Astrocyte (in vitro differentiated cells and primary cell): ENCODE results near the gene SPRTN. TPM values are rescaled to one million over a fixed set of nuclear protein-coding genes. Genes with fewer than 3 reads are reported as not detected.

Source experiments
- DNase-seq: peaks from one replicate; pipeline ENCODE4 v3.0.0-alpha.2; 2010; ENCODE audit warnings: low read depth
- FAIRE-seq: peaks from 2 replicates; lab custom pipeline; 2011; peaks lifted over from hg19 to GRCh38; lab: Jason Lieb, UNC
- H2AFZ ChIP-seq: 2 replicates; pipeline ENCODE4 v1.6.0; 2012; ENCODE audit warnings: low read depth, low read length, inconsistent platforms
- H3K27ac ChIP-seq: 2 replicates; pipeline ENCODE4 v1.5.1; 2011; ENCODE audit warnings: low read depth, low read length, inconsistent platforms
- H3K27me3 ChIP-seq: 2 replicates; pipeline ENCODE4 v1.6.0; 2011; ENCODE audit warnings: low read length, inconsistent platforms; ENCODE audit not compliant: insufficient read depth
- H3K36me3 ChIP-seq: 2 replicates; pipeline ENCODE4 v1.5.1; 2011; ENCODE audit warnings: low read length, inconsistent platforms; ENCODE audit not compliant: insufficient read depth
- H3K4me1 ChIP-seq: 2 replicates; pipeline ENCODE4 v1.5.1; 2011; ENCODE audit warnings: low read length, inconsistent platforms; ENCODE audit not compliant: insufficient read depth
- H3K4me2 ChIP-seq: 2 replicates; pipeline ENCODE4 v1.6.0; 2012; ENCODE audit warnings: low read length, inconsistent platforms
- H3K4me3 ChIP-seq: 2 replicates; pipeline ENCODE4 v1.5.1; 2011; ENCODE audit warnings: low read depth, mild to moderate bottlenecking, low read length, inconsistent platforms; ENCODE audit not compliant: insufficient read depth
- H3K79me2 ChIP-seq: 2 replicates; pipeline ENCODE4 v1.6.0; 2012; ENCODE audit warnings: mild to moderate bottlenecking, low read length, inconsistent platforms; ENCODE audit not compliant: insufficient read depth
- H3K9ac ChIP-seq: 2 replicates; pipeline ENCODE4 v1.6.0; 2012; ENCODE audit warnings: mild to moderate bottlenecking, low read length, inconsistent platforms
- H3K9me3 ChIP-seq: 2 replicates; pipeline ENCODE4 v1.5.1; 2012; ENCODE audit warnings: low read depth, mild to moderate bottlenecking, low read length, inconsistent platforms; ENCODE audit not compliant: insufficient read depth
- H4K20me1 ChIP-seq: 2 replicates; pipeline ENCODE4 v1.6.0; 2012; ENCODE audit warnings: low read length, inconsistent platforms; ENCODE audit not compliant: insufficient read depth
- H3K27ac Mint-ChIP-seq: one replicate; pipeline ENCODE4 v1.8.0; 2021; ENCODE audit warnings: mild to moderate bottlenecking, mixed read lengths; ENCODE audit not compliant: unreplicated experiment
- H3K27me3 Mint-ChIP-seq: one replicate; pipeline ENCODE4 v1.8.0; 2021; ENCODE audit warnings: low read depth, mixed read lengths; ENCODE audit not compliant: unreplicated experiment
- H3K36me3 Mint-ChIP-seq: one replicate; pipeline ENCODE4 v1.8.0; 2021; ENCODE audit warnings: low read depth, mixed read lengths; ENCODE audit not compliant: unreplicated experiment
- H3K4me1 Mint-ChIP-seq: one replicate; pipeline ENCODE4 v1.8.0; 2021; ENCODE audit warnings: low read depth, mixed read lengths; ENCODE audit not compliant: unreplicated experiment
- H3K4me3 Mint-ChIP-seq: one replicate; pipeline ENCODE4 v1.8.0; 2021; ENCODE audit warnings: mild to moderate bottlenecking, moderate library complexity, mixed read lengths; ENCODE audit not compliant: unreplicated experiment
- H3K9me3 Mint-ChIP-seq: one replicate; pipeline ENCODE4 v1.8.0; 2021; ENCODE audit warnings: mild to moderate bottlenecking, mixed read lengths; ENCODE audit not compliant: unreplicated experiment
- EZH2 ChIP-seq: IDR thresholded peaks from 2 replicates; pipeline ENCODE4 v1.6.1; 2012; ENCODE audit warnings: mild to moderate bottlenecking, low read length, inconsistent platforms; ENCODE audit not compliant: insufficient read depth
- total RNA-seq: library from RNA; stranded (reverse); gene quantifications from 2 replicates; pipeline ENCODE4 v1.2.1, GENCODE V29; 2021
- TF ChIP-seq, protein P1 (sequence below): IDR thresholded peaks from 2 replicates; pipeline ENCODE4 v1.5.1; 2011; ENCODE audit warnings: low read depth, mild to moderate bottlenecking, inconsistent platforms, low read length, moderate library complexity; ENCODE audit not compliant: insufficient read depth

Gene SPRTN
- total RNA-seq, 1 donor from 2014 or later, result 13.6 TPM

- no peaks in the 10 kb centered on the region for H3K36me3 ChIP-seq
- H3K4me3 Mint-ChIP-seq, result no peak overlapping the region
- TF ChIP-seq EZH2, result no peak
- TF ChIP-seq, protein P1, sequence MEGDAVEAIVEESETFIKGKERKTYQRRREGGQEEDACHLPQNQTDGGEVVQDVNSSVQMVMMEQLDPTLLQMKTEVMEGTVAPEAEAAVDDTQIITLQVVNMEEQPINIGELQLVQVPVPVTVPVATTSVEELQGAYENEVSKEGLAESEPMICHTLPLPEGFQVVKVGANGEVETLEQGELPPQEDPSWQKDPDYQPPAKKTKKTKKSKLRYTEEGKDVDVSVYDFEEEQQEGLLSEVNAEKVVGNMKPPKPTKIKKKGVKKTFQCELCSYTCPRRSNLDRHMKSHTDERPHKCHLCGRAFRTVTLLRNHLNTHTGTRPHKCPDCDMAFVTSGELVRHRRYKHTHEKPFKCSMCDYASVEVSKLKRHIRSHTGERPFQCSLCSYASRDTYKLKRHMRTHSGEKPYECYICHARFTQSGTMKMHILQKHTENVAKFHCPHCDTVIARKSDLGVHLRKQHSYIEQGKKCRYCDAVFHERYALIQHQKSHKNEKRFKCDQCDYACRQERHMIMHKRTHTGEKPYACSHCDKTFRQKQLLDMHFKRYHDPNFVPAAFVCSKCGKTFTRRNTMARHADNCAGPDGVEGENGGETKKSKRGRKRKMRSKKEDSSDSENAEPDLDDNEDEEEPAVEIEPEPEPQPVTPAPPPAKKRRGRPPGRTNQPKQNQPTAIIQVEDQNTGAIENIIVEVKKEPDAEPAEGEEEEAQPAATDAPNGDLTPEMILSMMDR, result no peak
- FAIRE-seq, result no peak
- H3K27ac Mint-ChIP-seq, result no peak overlapping the region
- H4K20me1 ChIP-seq, result peaks cover 2% of the 10 kb centered on the region
- H3K27me3 Mint-ChIP-seq, result no peaks in the 10 kb centered on the region
- no peaks in the 10 kb centered on the region for H3K9me3 Mint-ChIP-seq
- H3K9ac ChIP-seq, result no peak overlapping the region
- no peak overlapping the region for H3K4me3 ChIP-seq
- no peaks in the 10 kb centered on the region for H3K79me2 ChIP-seq
- no peaks in the 10 kb centered on the region for H3K27me3 ChIP-seq
- H3K9me3 ChIP-seq, result no peaks in the 10 kb centered on the region
- no peak overlapping the region for H2AFZ ChIP-seq
- H3K4me2 ChIP-seq, result no peak overlapping the region
- peaks cover 3% of the 10 kb centered on the region for H3K36me3 Mint-ChIP-seq
- no peak overlapping the region for H3K27ac ChIP-seq
- peaks cover 8% of the 10 kb centered on the region for H3K4me1 ChIP-seq
- H3K4me1 Mint-ChIP-seq, result no peaks in the 10 kb centered on the region
- no peak for DNase-seq
Observed at GRCh38 chr1:231326248-231326647, 11.8 kb upstream of the SPRTN start.

- no peak overlapping the region for H3K4me2 ChIP-seq
- H3K36me3 ChIP-seq, result no peaks in the 10 kb centered on the region
- no peak overlapping the region for H3K4me3 ChIP-seq
- H3K27me3 Mint-ChIP-seq, result no peaks in the 10 kb centered on the region
- no peaks in the 10 kb centered on the region for H3K9me3 Mint-ChIP-seq
- DNase-seq (no peak), FAIRE-seq (no peak)
- H3K27ac ChIP-seq, result no peak overlapping the region
- H3K27me3 ChIP-seq, result no peaks in the 10 kb centered on the region
- H2AFZ ChIP-seq, result no peak overlapping the region
- H3K4me1 ChIP-seq, result peaks cover 8% of the 10 kb centered on the region
- peaks cover 8% of the 10 kb centered on the region for H4K20me1 ChIP-seq
- H3K27ac Mint-ChIP-seq, result no peak overlapping the region
- no peak overlapping the region for H3K4me3 Mint-ChIP-seq
- peaks cover 11% of the 10 kb centered on the region for H3K79me2 ChIP-seq
- TF ChIP-seq, protein P1, result no peak
- TF ChIP-seq EZH2, result no peak
- H3K36me3 Mint-ChIP-seq, result peaks cover 3% of the 10 kb centered on the region
- no peaks in the 10 kb centered on the region for H3K9me3 ChIP-seq
- H3K4me1 Mint-ChIP-seq, result peaks cover 2% of the 10 kb centered on the region
- no peak overlapping the region for H3K9ac ChIP-seq
Observed at GRCh38 chr1:231327617-231328016, 10.5 kb upstream of the SPRTN start.

DNA sequence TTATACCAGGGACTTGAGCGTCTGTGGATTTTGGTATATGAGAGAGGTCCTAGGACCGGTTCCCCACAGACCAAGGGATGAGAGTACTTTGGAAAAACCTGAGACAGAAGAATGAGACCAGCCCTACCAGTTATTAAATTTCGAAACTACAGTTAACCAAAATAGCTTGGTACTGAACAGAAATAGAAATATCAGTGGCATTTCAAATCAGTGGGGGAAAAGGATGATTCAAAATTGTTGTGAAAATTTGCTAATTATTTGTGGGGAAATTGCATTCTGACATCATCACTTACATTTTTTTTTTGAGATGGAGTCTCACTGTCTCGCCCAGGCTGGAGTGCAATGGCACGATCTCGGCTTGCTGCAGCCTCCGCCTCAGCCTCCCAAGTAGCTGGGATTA, 8.6 kb upstream of the SPRTN start:
- Histone ChIP-seq H3K79me2 (peaks cover 30% of the 10 kb centered on the region), H3K27me3 (no peaks in the 10 kb centered on the region), H3K27ac (no peak overlapping the region), H2AFZ (no peak overlapping the region), H3K4me3 (no peak overlapping the region), H3K9me3 (no peaks in the 10 kb centered on the region), H3K4me1 (peaks cover 7% of the 10 kb centered on the region), H3K36me3 (no peaks in the 10 kb centered on the region), H4K20me1 (peaks cover 27% of the 10 kb centered on the region), H3K4me2 (no peak overlapping the region), H3K9ac (no peak overlapping the region)
- DNase-seq (no peak), FAIRE-seq (no peak)
- Mint-ChIP-seq H3K4me1 (peaks cover 4% of the 10 kb centered on the region), H3K36me3 (peaks cover 3% of the 10 kb centered on the region), H3K4me3 (no peak overlapping the region), H3K27me3 (no peaks in the 10 kb centered on the region), H3K27ac (no peak overlapping the region), H3K9me3 (no peaks in the 10 kb centered on the region)
- no peak for TF ChIP-seq EZH2
- TF ChIP-seq, protein P1, result no peak
